ENCODE measurements around the gene WWP2. TPM values are rescaled to one million over a fixed set of nuclear protein-coding genes. Genes with fewer than 3 reads are reported as not detected.

Gene WWP2
- total RNA-seq, 4 donors from 2014 or later = 40.8 to 96.9 (median 84.3) TPM

GRCh38 chr16:69720822-69721430 is 41.2 kb upstream of the WWP2 start:
- H3K4me3 ChIP-seq = no peak overlapping the region
- TF ChIP-seq, protein P1, sequence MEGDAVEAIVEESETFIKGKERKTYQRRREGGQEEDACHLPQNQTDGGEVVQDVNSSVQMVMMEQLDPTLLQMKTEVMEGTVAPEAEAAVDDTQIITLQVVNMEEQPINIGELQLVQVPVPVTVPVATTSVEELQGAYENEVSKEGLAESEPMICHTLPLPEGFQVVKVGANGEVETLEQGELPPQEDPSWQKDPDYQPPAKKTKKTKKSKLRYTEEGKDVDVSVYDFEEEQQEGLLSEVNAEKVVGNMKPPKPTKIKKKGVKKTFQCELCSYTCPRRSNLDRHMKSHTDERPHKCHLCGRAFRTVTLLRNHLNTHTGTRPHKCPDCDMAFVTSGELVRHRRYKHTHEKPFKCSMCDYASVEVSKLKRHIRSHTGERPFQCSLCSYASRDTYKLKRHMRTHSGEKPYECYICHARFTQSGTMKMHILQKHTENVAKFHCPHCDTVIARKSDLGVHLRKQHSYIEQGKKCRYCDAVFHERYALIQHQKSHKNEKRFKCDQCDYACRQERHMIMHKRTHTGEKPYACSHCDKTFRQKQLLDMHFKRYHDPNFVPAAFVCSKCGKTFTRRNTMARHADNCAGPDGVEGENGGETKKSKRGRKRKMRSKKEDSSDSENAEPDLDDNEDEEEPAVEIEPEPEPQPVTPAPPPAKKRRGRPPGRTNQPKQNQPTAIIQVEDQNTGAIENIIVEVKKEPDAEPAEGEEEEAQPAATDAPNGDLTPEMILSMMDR (IDR thresholded peaks at IDR 0.05) = no peak
- TF ChIP-seq POLR2A (IDR thresholded peaks at IDR 0.05) (no peak), EP300 (IDR thresholded peaks at IDR 0.05) (no peak)
- 90 to 91% methylated on average over 10 of the region's 10 CpGs for WGBS, 2 donors
- H3K27ac ChIP-seq = no peak overlapping the region
- no peaks in the 10 kb centered on the region for H3K9me3 ChIP-seq
- no peak for DNase-seq (ENCODE audit: low spot score in 2 of 2)
- peaks cover 0 to 12% (median 3%) of the 10 kb centered on the region in 4 donors for H3K4me1 ChIP-seq
- peaks cover 0 to 25% (median 0%) of the 10 kb centered on the region in 3 donors for H3K36me3 ChIP-seq
- no peaks in the 10 kb centered on the region for H3K27me3 ChIP-seq

DNA sequence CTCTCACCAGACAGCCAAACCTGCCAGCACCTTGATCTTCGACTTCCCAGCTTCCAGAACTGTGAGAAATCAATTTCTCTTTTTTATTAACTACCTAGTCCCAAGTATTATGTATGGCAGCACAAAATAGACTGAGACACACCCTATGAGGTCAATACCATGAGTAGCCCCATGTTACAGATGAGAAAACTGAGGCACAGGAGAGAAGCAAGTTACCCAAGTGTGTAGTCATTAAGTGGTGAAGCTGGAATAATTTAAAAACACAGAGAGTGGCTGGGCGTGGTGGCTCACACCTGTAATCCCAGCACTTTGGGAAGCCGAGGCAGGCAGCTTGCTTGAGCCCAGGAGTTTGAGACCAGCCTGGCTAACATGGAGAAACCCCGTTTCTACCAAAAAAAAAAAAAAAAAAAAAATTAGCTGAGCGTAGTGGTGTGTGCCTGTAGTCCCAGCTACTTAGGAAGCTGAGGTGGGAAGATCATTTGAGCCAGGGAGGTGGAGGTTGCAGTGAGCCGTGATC is 40.6 kb upstream of the WWP2 start:
- TF ChIP-seq POLR2A (IDR thresholded peaks at IDR 0.05) (no peak), EP300 (IDR thresholded peaks at IDR 0.05) (no peak)
- TF ChIP-seq, protein P1 (IDR thresholded peaks at IDR 0.05) = no peak
- no peak overlapping the region for H3K4me3 ChIP-seq
- 89 to 96% methylated on average over 6 of the region's 6 CpGs for WGBS, 2 donors
- peaks cover 0 to 21% (median 0%) of the 10 kb centered on the region in 3 donors for H3K36me3 ChIP-seq
- DNase-seq (ENCODE audit: low spot score in 2 of 2) = no peak
- H3K9me3 ChIP-seq = no peaks in the 10 kb centered on the region
- no peaks in the 10 kb centered on the region for H3K27me3 ChIP-seq
- no peak overlapping the region for H3K27ac ChIP-seq
- H3K4me1 ChIP-seq = peaks cover 0 to 13% (median 4%) of the 10 kb centered on the region in 4 donors

DNA sequence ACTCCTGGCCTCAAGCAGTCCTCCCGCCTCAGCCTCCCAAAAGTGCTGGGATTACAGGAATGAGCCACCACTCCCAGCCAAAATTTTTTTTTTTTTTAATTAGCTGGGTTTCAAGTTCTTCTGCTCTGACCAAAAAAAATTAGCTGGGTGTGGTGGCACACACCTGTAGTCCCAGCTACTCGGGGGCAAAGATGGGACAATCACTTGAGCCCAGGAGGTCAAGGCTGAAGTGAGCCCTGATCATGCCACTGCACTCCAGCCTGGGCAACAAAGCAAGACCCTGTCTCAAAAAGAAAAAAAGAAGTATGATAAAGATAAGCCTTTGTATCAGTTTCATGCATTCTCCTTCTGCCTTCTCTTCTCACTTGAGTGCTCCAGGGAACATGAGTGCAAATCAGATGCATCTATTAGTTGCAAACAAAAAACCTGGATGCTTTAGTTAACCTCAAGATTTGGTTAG is 37.7 kb upstream of the WWP2 start:
- Histone ChIP-seq H3K9me3 (no peaks in the 10 kb centered on the region), H3K27me3 (no peaks in the 10 kb centered on the region), H3K36me3 (no peaks in the 10 kb centered on the region), H3K4me3 (no peak overlapping the region), H3K4me1 (peaks cover 0 to 25% (median 12%) of the 10 kb centered on the region in 4 donors), H3K27ac (peak overlapping the region in 3 of 4 donors; percentile 75 to 83 (median 78))
- WGBS, 2 donors = 95 to 98% methylated on average over 2 of the region's 2 CpGs
- TF ChIP-seq POLR2A (IDR thresholded peaks at IDR 0.05) (no peak), EP300 (IDR thresholded peaks at IDR 0.05) (no peak)
- TF ChIP-seq, protein P1 (IDR thresholded peaks at IDR 0.05) = no peak
- DNase-seq (ENCODE audit: low spot score in 2 of 2) = no peak

- Histone ChIP-seq H3K4me1 (peaks cover 0 to 25% (median 12%) of the 10 kb centered on the region in 4 donors), H3K27ac (peak overlapping the region in 3 of 4 donors; percentile 75 to 83 (median 78)), H3K4me3 (peak overlapping the region in 1 of 4 donors; percentile 2), H3K27me3 (no peaks in the 10 kb centered on the region), H3K36me3 (no peaks in the 10 kb centered on the region), H3K9me3 (no peaks in the 10 kb centered on the region)
- DNase-seq (ENCODE audit: low spot score in 2 of 2) = peak in 1 of 2 donors; percentile 13
- 44 to 49% methylated on average over 6 of the region's 6 CpGs for WGBS, 2 donors
- no peak for TF ChIP-seq POLR2A (IDR thresholded peaks at IDR 0.05)
- TF ChIP-seq, protein P1 (IDR thresholded peaks at IDR 0.05) = no peak
- no peak for TF ChIP-seq EP300 (IDR thresholded peaks at IDR 0.05)
Observed at GRCh38 chr16:69724981-69725479, 37.1 kb upstream of the WWP2 start.

Data from tibial nerve (tissue), 4 donors.